Keratinocyte (primary cell): ENCODE results near the gene IQCE. TPM values are rescaled to one million over a fixed set of nuclear protein-coding genes. Genes with fewer than 3 reads are reported as not detected.

Experiments used
- DNase-seq: peaks from one replicate; pipeline ENCODE4 v3.0.0-alpha.2; 2011; ENCODE audit warnings: low read depth, missing footprints, low spot score
- FAIRE-seq: peaks from 2 replicates; lab custom pipeline; 2011; peaks lifted over from hg19 to GRCh38; lab: Jason Lieb, UNC
- H2AFZ ChIP-seq: 2 replicates; pipeline ENCODE4 v1.6.0; 2012; ENCODE audit warnings: low read length, control low read depth, inconsistent platforms; ENCODE audit not compliant: control insufficient read depth
- H3K27ac ChIP-seq: 2 replicates; pipeline ENCODE4 v1.5.1; 2011; ENCODE audit warnings: low read length; ENCODE audit not compliant: control insufficient read depth, insufficient read depth
- H3K27me3 ChIP-seq: 3 replicates; pipeline ENCODE4 v1.6.0; 2011; ENCODE audit warnings: low read length; ENCODE audit not compliant: control insufficient read depth, insufficient read depth; ENCODE audit errors: extremely low read depth
- H3K36me3 ChIP-seq, 2 experiments: 2 replicates in 1 of 2; 3 replicates in 1 of 2; pipeline ENCODE4 v1.5.1; 2011; ENCODE audit warnings: low read length in 2 of 2, mild to moderate bottlenecking in 1 of 2; ENCODE audit not compliant: control insufficient read depth in 2 of 2, insufficient read depth in 2 of 2; ENCODE audit errors: extremely low read depth in 1 of 2
- H3K4me1 ChIP-seq: 3 replicates; pipeline ENCODE4 v1.5.1; 2011; ENCODE audit warnings: low read length; ENCODE audit not compliant: control insufficient read depth, insufficient read depth; ENCODE audit errors: extremely low read depth
- H3K4me2 ChIP-seq: 3 replicates; pipeline ENCODE4 v1.6.0; 2011; ENCODE audit warnings: low read depth, low read length; ENCODE audit not compliant: control insufficient read depth, insufficient read depth; ENCODE audit errors: extremely low read depth
- H3K4me3 ChIP-seq, 3 experiments: fragments of 200-600 bp in 1 of 3; sonication (generic) in 1 of 3; 2 replicates in 2 of 3; 3 replicates in 1 of 3; pipeline ENCODE4 v1.5.1; 2011 to 2016; ENCODE audit warnings: low read length in 3 of 3, mild to moderate bottlenecking in 3 of 3, control low read depth in 2 of 3, inconsistent platforms in 1 of 3, low read depth in 1 of 3, mixed read lengths in 1 of 3, mixed run types in 1 of 3, moderate library complexity in 1 of 3; ENCODE audit not compliant: control insufficient read depth in 2 of 3, insufficient read depth in 2 of 3; ENCODE audit errors: extremely low read depth in 1 of 3
- H3K79me2 ChIP-seq: 2 replicates; pipeline ENCODE4 v1.6.0; 2012; ENCODE audit warnings: low read length; ENCODE audit not compliant: control insufficient read depth, insufficient read depth
- H3K9ac ChIP-seq: 3 replicates; pipeline ENCODE4 v1.6.0; 2011; ENCODE audit warnings: low read length; ENCODE audit not compliant: control insufficient read depth, insufficient read depth; ENCODE audit errors: extremely low read depth
- H3K9me1 ChIP-seq: 3 replicates; pipeline ENCODE4 v1.6.0; 2011; ENCODE audit warnings: low read length; ENCODE audit not compliant: control insufficient read depth, insufficient read depth; ENCODE audit errors: extremely low read depth
- H3K9me3 ChIP-seq: 2 replicates; pipeline ENCODE4 v1.5.1; 2012; ENCODE audit warnings: low read depth, low read length; ENCODE audit not compliant: control insufficient read depth
- H4K20me1 ChIP-seq: 3 replicates; pipeline ENCODE4 v1.6.0; 2011; ENCODE audit warnings: low read length; ENCODE audit not compliant: control insufficient read depth, insufficient read depth; ENCODE audit errors: extremely low read depth
- EZH2 ChIP-seq: IDR thresholded peaks from one replicate; pipeline ENCODE4 v1.6.1; 2012; ENCODE audit warnings: inconsistent platforms, mild to moderate bottlenecking, low read length, moderate library complexity
- dilution Hi-C: fragments of 300-500 bp; cut with MboI; formaldehyde crosslinking; loops from one replicate; pipeline ENCODE4 v1.7.0; 2020; ENCODE audit warnings: low sequenced_read_pairs; ENCODE audit not compliant: extremely low pct_ligation_motif_present
- polyA plus RNA-seq, 5 experiments: library from polyadenylated mRNA; depleted of rRNA in 3 of 5; stranded (reverse) in 3 of 5; stranded (forward) in 1 of 5; unstranded in 1 of 5; fragments of >200 nt; gene quantifications; 1 replicate in 1 of 5; 2 replicates in 3 of 5; 3 replicates in 1 of 5; pipeline versions ENCODE4 v1.2.1 to v1.2.3, GENCODE V29; 2011 to 2012; ENCODE audit warnings: missing spikeins in 2 of 5, low read depth in 1 of 5, low replicate concordance in 1 of 5
- TF ChIP-seq, protein P1 (sequence below), 3 experiments: IDR thresholded peaks in 1 of 3; conservative IDR thresholded peaks in 1 of 3; optimal IDR thresholded peaks in 1 of 3; 2 replicates in 2 of 3; 3 replicates in 1 of 3; pipeline versions ENCODE3 to v1.5.1; 2011; ENCODE audit warnings: low read length in 3 of 3, mild to moderate bottlenecking in 3 of 3, moderate library complexity in 2 of 3, control low read depth in 1 of 3, inconsistent platforms in 1 of 3; ENCODE audit not compliant: insufficient read depth in 2 of 3; ENCODE audit errors: extremely low read depth in 1 of 3

IQCE gene
- polyA plus RNA-seq, 1 donor (not counting 4 experiments of a cell fraction or from before 2014, with no cell fraction given): 5.2 TPM

DNA sequence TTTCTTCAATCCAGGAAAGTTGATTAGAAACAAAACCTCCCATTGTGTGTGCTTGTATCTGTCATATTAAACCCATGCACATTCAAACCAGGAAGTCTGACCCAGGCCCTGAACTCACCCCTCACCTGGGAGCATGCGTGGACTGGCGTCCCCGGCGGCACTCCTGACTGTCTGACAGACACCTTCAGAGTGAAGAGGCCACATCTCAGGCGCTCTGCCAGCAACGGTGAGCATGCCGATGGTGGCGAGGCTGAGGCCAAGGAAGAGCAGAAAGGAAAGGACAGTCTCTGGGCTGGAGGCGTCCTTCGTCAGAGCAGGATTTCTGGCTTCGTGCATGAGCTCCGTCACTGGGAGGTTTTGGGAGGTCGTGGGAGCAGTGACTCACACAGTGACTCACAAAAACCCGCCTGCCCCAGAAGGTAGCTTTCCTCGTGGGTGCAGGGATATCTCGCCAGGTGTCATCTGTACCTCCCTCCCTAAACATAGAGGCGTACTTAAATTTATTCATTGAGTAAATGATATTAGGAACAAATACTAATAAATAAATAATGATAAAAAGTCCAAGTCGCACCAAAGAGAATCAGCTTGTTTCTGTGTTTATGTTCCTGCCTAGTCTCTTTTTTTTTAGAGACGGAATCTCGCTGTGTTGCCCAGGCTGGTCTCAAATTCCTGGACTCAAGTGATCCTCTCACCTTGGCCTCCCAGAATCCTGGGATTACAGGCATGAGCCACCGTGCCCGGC, 13.5 kb downstream of the IQCE start:
- Histone ChIP-seq H3K9ac (peak overlapping the region; percentile 56), H3K9me1 (no peaks in the 10 kb centered on the region), H3K4me3 (peak overlapping the region in 1 of 3 experiments; percentile 9), H3K27ac (peak overlapping the region; percentile 42), H3K27me3 (no peaks in the 10 kb centered on the region), H3K9me3 (no peaks in the 10 kb centered on the region), H2AFZ (peak overlapping the region; percentile 54), H3K79me2 (no peaks in the 10 kb centered on the region), H4K20me1 (no peaks in the 10 kb centered on the region), H3K4me2 (peak overlapping the region; percentile 43), H3K36me3 (peaks cover 11 to 15% of the 10 kb centered on the region in 2 experiments), H3K4me1 (peaks cover 10% of the 10 kb centered on the region)
- TF ChIP-seq, protein P1, sequence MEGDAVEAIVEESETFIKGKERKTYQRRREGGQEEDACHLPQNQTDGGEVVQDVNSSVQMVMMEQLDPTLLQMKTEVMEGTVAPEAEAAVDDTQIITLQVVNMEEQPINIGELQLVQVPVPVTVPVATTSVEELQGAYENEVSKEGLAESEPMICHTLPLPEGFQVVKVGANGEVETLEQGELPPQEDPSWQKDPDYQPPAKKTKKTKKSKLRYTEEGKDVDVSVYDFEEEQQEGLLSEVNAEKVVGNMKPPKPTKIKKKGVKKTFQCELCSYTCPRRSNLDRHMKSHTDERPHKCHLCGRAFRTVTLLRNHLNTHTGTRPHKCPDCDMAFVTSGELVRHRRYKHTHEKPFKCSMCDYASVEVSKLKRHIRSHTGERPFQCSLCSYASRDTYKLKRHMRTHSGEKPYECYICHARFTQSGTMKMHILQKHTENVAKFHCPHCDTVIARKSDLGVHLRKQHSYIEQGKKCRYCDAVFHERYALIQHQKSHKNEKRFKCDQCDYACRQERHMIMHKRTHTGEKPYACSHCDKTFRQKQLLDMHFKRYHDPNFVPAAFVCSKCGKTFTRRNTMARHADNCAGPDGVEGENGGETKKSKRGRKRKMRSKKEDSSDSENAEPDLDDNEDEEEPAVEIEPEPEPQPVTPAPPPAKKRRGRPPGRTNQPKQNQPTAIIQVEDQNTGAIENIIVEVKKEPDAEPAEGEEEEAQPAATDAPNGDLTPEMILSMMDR (optimal IDR thresholded peaks at IDR 0.05 in 1 of 3, IDR thresholded peaks at IDR 0.05 in 1 of 3, conservative IDR thresholded peaks at IDR 0.05 in 1 of 3; ENCODE audit: extremely low read depth in 1 of 3, insufficient read depth in 2 of 3, low read length in 3 of 3): no peak
- TF ChIP-seq EZH2: no peak
- no peak for DNase-seq
- FAIRE-seq: no peak
- dilution Hi-C loops: no loop called here

DNA sequence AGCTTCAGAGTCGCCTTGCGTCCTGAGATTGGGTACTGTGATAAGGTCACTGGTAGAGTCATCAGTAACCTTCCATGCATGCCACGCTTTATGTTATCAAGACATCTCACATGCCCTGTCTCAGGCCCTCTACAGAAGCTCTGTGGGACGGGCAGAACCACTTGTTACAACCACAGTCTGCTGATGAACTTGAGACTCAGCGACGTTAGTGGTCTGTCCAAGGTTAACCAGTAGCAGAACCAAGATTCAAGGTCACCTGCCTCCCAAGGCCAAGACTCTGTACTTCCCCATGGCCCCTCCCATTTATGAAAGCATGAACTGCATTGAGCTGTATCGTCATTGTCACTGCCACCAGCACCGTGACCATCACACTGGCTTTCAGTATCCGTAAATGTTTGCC, 15.0 kb downstream of the IQCE start:
- peaks cover 10% of the 10 kb centered on the region for H3K4me1 ChIP-seq
- H3K4me3 ChIP-seq: no peak overlapping the region
- no peaks in the 10 kb centered on the region for H3K27me3 ChIP-seq
- H3K27ac ChIP-seq: no peak overlapping the region
- no peak overlapping the region for H3K4me2 ChIP-seq
- no peaks in the 10 kb centered on the region for H3K79me2 ChIP-seq
- no peak for TF ChIP-seq EZH2
- TF ChIP-seq, protein P1 (optimal IDR thresholded peaks at IDR 0.05 in 1 of 3, IDR thresholded peaks at IDR 0.05 in 1 of 3, conservative IDR thresholded peaks at IDR 0.05 in 1 of 3; ENCODE audit: extremely low read depth in 1 of 3, insufficient read depth in 2 of 3, low read length in 3 of 3): no peak
- no peak overlapping the region for H2AFZ ChIP-seq
- DNase-seq (no peak), FAIRE-seq (no peak)
- H3K9me3 ChIP-seq: no peaks in the 10 kb centered on the region
- H3K36me3 ChIP-seq: peaks cover 11 to 12% of the 10 kb centered on the region in 2 experiments
- no peaks in the 10 kb centered on the region for H4K20me1 ChIP-seq
- dilution Hi-C loops: no loop called here
- H3K9me1 ChIP-seq: no peaks in the 10 kb centered on the region
- H3K9ac ChIP-seq: no peak overlapping the region
